DND-41 (cell line): ENCODE results near the gene TSHZ3.

ENCODE experiments used
- CTCF ChIP-seq: IDR thresholded peaks from 2 replicates; pipeline ENCODE4 v1.5.1; 2012; ENCODE audit warnings: borderline replicate concordance, low read length, moderate library complexity, mild to moderate bottlenecking; ENCODE audit not compliant: poor library complexity, severe bottlenecking; ENCODE audit errors: extremely low read depth
- EZH2 ChIP-seq: IDR thresholded peaks from 3 replicates; pipeline ENCODE4 v1.6.1; 2012; ENCODE audit warnings: borderline replicate concordance, low read depth, mild to moderate bottlenecking, moderate library complexity, low read length, inconsistent platforms; ENCODE audit not compliant: severe bottlenecking

- TF ChIP-seq CTCF: no peak
- TF ChIP-seq EZH2: no peak
Measured at GRCh38 chr19:31328238-31328637, 21.0 kb downstream of the TSHZ3 start.
